HG03139 (cell line): ENCODE data around the gene LOC128125822.
"Not testable (repeated sequence)": the region's sequence is repeated elsewhere in the genome, so short reads cannot be mapped to it uniquely, and the experiment has no call there.

Experiments used
- ATAC-seq: cut with Tn5 transposase; IDR thresholded peaks from one replicate; pipeline ENCODE4 v1.9.1; 2021; ENCODE audit not compliant: unreplicated experiment

The LOC128125822 gene

GRCh38 chr6:63572044-63572746, at the start of gene LOC128125822, which contains the start of gene PTP4A1:
Gene LOC128125822 (plus strand): TSS chr6:63572480.
Gene PTP4A1 (plus strand): TSS chr6:63572480. CDS start chr6:63576881, 4,401 bp downstream.
- ATAC-seq = peak; percentile 86

GRCh38 chr6:63522911-63523287, 49.4 kb upstream of the LOC128125822 start:
- not testable (repeated sequence) for ATAC-seq

GRCh38 chr6:63523630-63524029, 48.6 kb upstream of the LOC128125822 start:
- no peak for ATAC-seq

GRCh38 chr6:63525186-63525878, 46.9 kb upstream of the LOC128125822 start:
- no peak for ATAC-seq

GRCh38 chr6:63526931-63527330, 45.3 kb upstream of the LOC128125822 start:
- no peak for ATAC-seq

GRCh38 chr6:63527658-63528514, 44.4 kb upstream of the LOC128125822 start:
- ATAC-seq = no peak

- no peak for ATAC-seq
These were observed 42.8 kb upstream of the LOC128125822 start for GRCh38 chr6:63529498-63529897.

- no peak for ATAC-seq
These were observed 42.1 kb upstream of the LOC128125822 start for GRCh38 chr6:63530182-63530581.

GRCh38 chr6:63530991-63531390, 41.3 kb upstream of the LOC128125822 start:
- ATAC-seq = no peak

- no peak for ATAC-seq
These were observed 39.3 kb upstream of the LOC128125822 start for GRCh38 chr6:63533026-63533425.

GRCh38 chr6:63533952-63534351, 38.3 kb upstream of the LOC128125822 start:
- no peak for ATAC-seq

GRCh38 chr6:63537201-63537958, 34.9 kb upstream of the LOC128125822 start:
- ATAC-seq = no peak

GRCh38 chr6:63537959-63538300, 34.4 kb upstream of the LOC128125822 start:
- no peak for ATAC-seq

GRCh38 chr6:63538550-63538949, 33.7 kb upstream of the LOC128125822 start:
- ATAC-seq = no peak

GRCh38 chr6:63543001-63543400, 29.3 kb upstream of the LOC128125822 start:
- ATAC-seq = no peak

- no peak for ATAC-seq
These were observed 28.3 kb upstream of the LOC128125822 start for GRCh38 chr6:63543982-63544381.

- no peak for ATAC-seq
These were observed 26.0 kb upstream of the LOC128125822 start for GRCh38 chr6:63546236-63546635.

GRCh38 chr6:63546697-63547096, 25.6 kb upstream of the LOC128125822 start:
- no peak for ATAC-seq

GRCh38 chr6:63549076-63549475, 23.2 kb upstream of the LOC128125822 start:
- ATAC-seq = no peak

GRCh38 chr6:63553208-63553607, 19.1 kb upstream of the LOC128125822 start:
- ATAC-seq = peak; percentile 98

GRCh38 chr6:63553900-63554299, 18.4 kb upstream of the LOC128125822 start:
- ATAC-seq = no peak
